HG03135 (cell line): ENCODE data around the gene CYTH4.
A peak's percentile ranks its signal among the peaks of the same experiment; 100 is the strongest.
"Not testable (repeated sequence)": the region's sequence is repeated elsewhere in the genome, so short reads cannot be mapped to it uniquely, and the experiment has no call there.

Experiments used
- ATAC-seq: cut with Tn5 transposase; IDR thresholded peaks from one replicate; pipeline ENCODE4 v1.9.1; 2021; ENCODE audit warnings: mild to moderate bottlenecking, moderate library complexity; ENCODE audit not compliant: unreplicated experiment

Gene CYTH4

DNA sequence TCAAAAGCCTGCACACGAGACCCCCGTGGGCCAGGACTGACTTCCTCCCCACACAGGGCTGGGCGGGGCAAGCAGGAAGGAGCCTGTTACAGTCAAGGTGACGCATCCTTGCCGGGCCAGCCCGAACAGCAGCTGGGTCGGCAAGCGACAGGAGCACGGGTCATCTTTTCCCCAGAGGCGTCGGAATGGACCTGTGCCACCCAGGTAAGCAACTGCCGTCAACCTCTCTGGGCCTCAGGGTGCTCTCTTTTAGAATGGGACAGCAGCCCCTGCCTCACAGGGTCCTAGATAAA lies at the start of gene CYTH4:
Gene CYTH4, plus strand, starts transcription at position 124 of the 293 bp plus-strand sequence. Its CDS starts 62 bp downstream, at position 186.
- no peak for ATAC-seq

- not testable (repeated sequence) for ATAC-seq
These were observed 48.9 kb upstream of the CYTH4 start for GRCh38 chr22:37233371-37233750.

DNA sequence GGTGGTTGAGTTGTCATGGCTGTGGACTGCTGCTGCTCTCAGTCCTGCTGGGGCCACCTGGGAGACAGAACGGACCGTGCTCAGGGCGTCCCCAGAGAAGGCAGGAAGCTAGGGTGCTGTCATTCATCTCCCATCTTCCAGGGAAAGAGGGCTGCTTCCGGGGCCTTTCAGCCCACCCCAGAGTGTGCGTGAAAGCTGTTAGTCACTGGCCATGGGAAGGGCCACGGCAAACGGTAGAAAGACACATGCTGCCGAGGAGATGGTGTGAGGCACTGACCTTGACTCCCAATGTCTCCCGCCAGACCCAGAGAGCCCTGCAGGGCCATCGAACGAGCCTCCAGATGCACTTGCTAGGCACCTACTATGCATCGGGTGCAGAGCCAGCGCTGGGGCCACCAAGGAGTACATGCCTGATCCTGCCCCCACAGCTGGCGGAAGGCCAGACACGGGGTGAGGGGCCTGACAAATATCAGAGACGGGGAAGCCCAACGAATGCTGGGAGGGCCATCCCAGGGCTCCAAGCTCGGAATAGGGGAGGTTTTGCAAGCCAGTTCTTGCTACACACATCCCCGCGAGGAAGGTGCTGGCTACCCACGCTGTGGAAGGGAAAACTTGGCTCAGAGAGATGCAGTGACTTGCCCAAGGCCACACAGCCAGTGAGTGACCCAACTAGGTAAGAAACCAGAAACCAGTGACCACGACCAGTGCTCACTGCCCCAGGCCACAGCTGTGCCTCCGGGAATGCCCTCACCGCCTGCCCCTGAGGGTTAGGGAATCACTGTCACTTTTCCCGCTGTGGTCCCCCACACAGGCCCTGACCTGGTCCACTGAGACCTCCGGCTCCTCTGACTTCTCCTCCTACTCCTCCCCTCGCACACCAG lies 48.3 kb upstream of the CYTH4 start:
- ATAC-seq = no peak

GRCh38 chr22:37234736-37235711 lies 47.3 kb upstream of the CYTH4 start:
- no peak for ATAC-seq

GRCh38 chr22:37235897-37236607 lies 46.3 kb upstream of the CYTH4 start:
- ATAC-seq = no peak

DNA sequence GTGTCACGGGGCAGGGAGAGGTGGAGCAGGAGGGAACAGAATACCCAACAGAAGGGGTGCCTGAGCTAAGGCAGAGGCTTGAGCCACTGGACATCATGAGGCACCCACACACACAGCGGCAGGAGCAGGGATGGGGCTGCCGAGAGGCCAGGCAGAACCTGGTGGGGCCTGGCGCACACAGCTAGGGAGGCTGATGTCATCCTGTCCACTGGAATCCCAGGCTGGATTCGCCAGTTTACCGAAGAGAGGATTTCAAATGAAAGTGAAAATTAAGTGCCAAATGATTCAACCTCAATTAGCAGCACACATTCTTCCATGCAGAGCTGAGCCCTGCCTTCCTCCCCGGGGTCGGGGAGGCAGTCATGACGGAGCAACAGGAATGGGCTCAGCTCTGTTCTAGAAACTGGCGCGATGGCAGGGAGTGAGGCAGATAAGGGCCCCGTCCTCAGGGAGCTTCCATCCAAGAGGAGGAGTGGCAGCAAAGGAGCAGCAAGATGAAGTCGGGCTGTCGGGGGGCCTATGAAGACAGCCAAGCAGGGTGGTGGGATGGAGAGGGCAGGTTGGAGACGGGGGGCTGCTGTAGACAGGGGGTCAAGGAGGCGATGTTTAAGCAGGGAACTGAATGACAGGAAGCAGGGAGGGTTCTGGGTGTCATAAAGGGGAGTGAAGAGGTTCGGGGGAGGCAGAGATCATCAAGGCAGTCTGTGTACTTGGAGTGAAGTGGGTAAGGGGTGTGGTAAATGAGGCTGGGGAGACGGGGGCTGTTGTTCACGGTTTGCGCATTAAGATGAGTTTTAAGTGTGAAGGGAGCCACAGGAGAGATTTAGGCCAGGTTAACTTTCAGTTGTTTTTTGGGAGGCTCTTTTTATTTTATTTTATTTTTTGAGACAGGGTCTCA lies 44.7 kb upstream of the CYTH4 start:
- ATAC-seq = no peak

- ATAC-seq = no peak
These were observed 42.7 kb upstream of the CYTH4 start for GRCh38 chr22:37239336-37240239.

- ATAC-seq = no peak
These were observed 41.9 kb upstream of the CYTH4 start for GRCh38 chr22:37240240-37240940.

GRCh38 chr22:37240941-37241320 lies 41.4 kb upstream of the CYTH4 start:
- ATAC-seq = no peak

- ATAC-seq = no peak
These were observed 40.8 kb upstream of the CYTH4 start for GRCh38 chr22:37241351-37242142.

DNA sequence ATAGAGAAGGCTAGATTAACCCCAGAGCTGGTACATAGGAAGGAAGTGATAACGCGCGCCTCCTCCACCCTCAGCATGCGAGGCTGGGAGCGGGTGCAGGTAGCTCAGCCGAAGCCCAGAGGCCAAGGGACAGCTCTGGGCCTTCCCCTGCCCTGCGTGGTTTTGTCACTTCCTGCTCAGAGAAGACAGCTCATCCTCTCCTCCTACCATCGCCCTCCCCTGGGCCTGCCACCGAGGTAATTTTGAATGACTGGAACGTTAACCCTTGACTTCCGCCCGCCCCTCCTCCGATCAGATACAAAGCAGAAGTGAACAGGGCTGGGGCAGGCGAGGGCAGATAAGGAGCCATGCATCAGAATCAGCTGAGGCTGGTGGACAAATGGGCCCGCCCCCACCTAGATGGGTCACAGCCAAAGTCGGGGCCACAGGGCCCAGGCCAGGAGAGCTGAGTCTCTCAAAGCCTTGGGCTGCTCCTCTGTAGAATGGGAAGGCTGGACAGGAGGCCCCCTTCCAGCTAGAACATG lies 39.9 kb upstream of the CYTH4 start:
- ATAC-seq = peak; percentile 52

GRCh38 chr22:37243402-37244113 lies 38.8 kb upstream of the CYTH4 start:
- peak; percentile 6 for ATAC-seq

DNA sequence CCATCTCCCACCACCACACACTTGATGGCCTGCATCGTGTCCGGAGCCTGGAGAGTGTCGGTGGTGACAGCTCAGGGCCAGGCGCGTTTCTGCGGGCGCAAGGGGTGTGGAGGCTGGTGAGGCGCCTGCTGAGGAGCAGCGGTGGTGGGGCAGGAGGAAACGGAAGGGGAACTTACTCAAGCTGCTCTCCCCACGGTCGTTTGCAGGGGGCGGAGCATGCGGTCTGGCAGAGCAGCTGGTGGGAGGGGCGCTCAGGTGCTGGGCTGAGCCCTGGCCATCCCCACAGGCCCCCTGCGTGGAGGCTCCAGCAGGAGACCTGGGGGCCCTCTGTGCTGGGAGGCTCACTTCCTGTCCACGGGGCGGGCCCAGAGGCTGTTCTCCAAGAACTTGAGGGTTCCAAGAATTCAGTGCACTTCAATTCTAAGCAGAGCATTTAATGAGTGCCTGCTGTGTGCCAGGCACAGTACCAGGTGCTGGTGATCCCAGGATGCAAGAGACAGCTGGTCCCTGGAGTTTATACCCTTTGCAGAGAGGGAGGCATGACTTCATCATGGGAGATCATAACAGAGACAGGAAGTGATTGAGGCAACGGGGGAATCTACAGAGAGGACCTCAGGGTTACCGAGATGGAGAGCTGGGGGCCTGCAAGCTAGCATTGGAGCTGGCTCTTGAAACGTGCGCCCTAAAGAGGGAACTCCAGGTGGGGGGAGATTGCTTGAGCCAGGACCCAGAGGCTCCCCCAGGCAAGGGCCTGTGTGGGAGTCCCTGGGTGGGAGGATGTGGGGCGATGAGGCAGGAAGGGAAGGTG lies 38.0 kb upstream of the CYTH4 start, which contains the start of gene RAC2:
Gene RAC2, minus strand, starts transcription at position 156 of the 808 bp plus-strand sequence. Its CDS starts 121 bp downstream, at position 35.
- peak; percentile 39 for ATAC-seq

DNA sequence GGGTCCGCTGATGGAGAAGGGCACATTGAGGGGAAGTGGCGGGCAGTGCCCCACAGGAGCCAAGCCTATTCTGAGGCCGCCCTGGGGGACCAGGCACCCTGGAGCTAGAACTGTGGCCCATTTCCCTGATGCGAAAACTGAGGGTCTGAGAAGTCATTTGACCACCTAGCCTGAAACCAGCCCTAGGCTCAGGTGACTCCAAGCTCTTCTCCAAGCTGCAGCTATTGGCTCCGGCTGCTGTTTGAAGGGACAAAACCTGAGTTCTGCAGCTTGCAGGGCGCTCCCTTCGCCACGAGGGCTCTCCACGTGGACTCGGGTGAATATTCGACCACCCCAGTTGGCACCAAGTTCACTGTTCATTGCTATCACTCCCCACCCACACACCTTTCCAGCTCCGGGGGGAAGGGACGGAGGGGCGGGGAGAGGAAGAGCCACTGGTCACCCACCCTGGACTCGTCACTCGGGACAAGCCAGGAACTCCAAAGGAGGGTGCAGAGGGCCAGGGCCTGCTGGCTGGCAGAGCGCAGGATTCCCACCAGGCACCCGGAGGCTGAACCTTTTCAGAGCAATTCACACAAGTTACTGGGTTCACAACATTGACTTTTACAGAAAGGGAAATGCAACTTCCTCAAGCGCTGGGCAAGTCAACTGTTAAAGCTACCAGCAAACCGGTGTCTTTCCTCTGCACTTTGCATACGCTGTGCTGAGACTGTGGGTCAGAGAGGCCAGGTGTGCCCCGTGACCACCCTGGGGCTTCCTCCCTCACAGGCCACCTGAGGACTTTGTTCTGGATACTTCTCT lies 37.2 kb upstream of the CYTH4 start:
- ATAC-seq = no peak

DNA sequence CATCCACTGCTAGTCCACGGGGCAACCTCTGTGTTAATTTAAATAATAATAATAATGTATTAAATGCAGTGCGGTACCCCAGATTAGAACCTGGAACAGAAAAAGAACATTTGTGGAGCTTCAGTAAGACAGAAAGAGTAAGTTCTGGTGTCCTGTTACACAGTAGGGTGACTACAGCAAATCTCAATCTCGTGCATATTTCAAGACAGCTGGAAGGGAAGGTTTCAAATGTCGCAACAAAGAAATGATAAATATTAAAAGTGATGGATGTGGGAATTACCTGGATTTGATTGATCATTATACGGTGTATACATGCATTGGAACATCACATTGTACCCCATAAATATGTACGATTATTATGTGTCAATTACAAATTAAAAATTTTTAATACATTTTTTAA lies 36.6 kb upstream of the CYTH4 start:
- no peak for ATAC-seq
